ENCODE measurements around the gene LPCAT2.

The LPCAT2 gene

GRCh38 chr16:55503726-55504550, 4.9 kb upstream of the LPCAT2 start:
- DNase-seq (ENCODE audit: low read depth) = no peak

GRCh38 chr16:55505333-55506015, 3.4 kb upstream of the LPCAT2 start:
- no peak for DNase-seq (ENCODE audit: low read depth)

GRCh38 chr16:55506083-55506482, 2.8 kb upstream of the LPCAT2 start:
- no peak for DNase-seq (ENCODE audit: low read depth)

- DNase-seq (ENCODE audit: low read depth) = no peak
Measured at GRCh38 chr16:55506708-55507107, 2.2 kb upstream of the LPCAT2 start.

GRCh38 chr16:55508271-55508921, 476 bp upstream of the LPCAT2 start:
- DNase-seq (ENCODE audit: low read depth) = no peak

- DNase-seq (ENCODE audit: low read depth) = no peak
Measured at GRCh38 chr16:55510185-55510805, 1.4 kb downstream of the LPCAT2 start.

GRCh38 chr16:55512941-55513340, 4.1 kb downstream of the LPCAT2 start:
- DNase-seq (ENCODE audit: low read depth) = no peak

GRCh38 chr16:55513616-55514015, 4.7 kb downstream of the LPCAT2 start:
- no peak for DNase-seq (ENCODE audit: low read depth)

- DNase-seq (ENCODE audit: low read depth) = no peak
Measured at GRCh38 chr16:55515111-55515510, 6.2 kb downstream of the LPCAT2 start.

GRCh38 chr16:55521792-55522191, 12.9 kb downstream of the LPCAT2 start:
- DNase-seq (ENCODE audit: low read depth) = no peak

- no peak for DNase-seq (ENCODE audit: low read depth)
Measured at GRCh38 chr16:55526441-55526840, 17.6 kb downstream of the LPCAT2 start.

- DNase-seq (ENCODE audit: low read depth) = no peak
Measured at GRCh38 chr16:55527885-55528284, 19.0 kb downstream of the LPCAT2 start.

- DNase-seq (ENCODE audit: low read depth) = no peak
Measured at GRCh38 chr16:55529018-55529417, 20.1 kb downstream of the LPCAT2 start.

GRCh38 chr16:55530316-55530856, 21.5 kb downstream of the LPCAT2 start:
- no peak for DNase-seq (ENCODE audit: low read depth)

- no peak for DNase-seq (ENCODE audit: low read depth)
Measured at GRCh38 chr16:55532227-55532626, 23.4 kb downstream of the LPCAT2 start.

- no peak for DNase-seq (ENCODE audit: low read depth)
Measured at GRCh38 chr16:55534756-55535155, 25.9 kb downstream of the LPCAT2 start.

GRCh38 chr16:55539049-55539448, 30.2 kb downstream of the LPCAT2 start:
- DNase-seq (ENCODE audit: low read depth) = no peak

- DNase-seq (ENCODE audit: low read depth) = no peak
Measured at GRCh38 chr16:55539488-55539887, 30.6 kb downstream of the LPCAT2 start.

GRCh38 chr16:55540221-55540620, 31.3 kb downstream of the LPCAT2 start:
- no peak for DNase-seq (ENCODE audit: low read depth)

GRCh38 chr16:55542459-55543082, 33.7 kb downstream of the LPCAT2 start:
- no peak for DNase-seq (ENCODE audit: low read depth)

GRCh38 chr16:55543472-55543871, 34.6 kb downstream of the LPCAT2 start:
- no peak for DNase-seq (ENCODE audit: low read depth)

- DNase-seq (ENCODE audit: low read depth) = no peak
Measured at GRCh38 chr16:55552621-55553020, 43.7 kb downstream of the LPCAT2 start.
